Myocyte (in vitro differentiated cells): Measurements from ENCODE around the gene MEG3. TPM values are rescaled to one million over a fixed set of nuclear protein-coding genes. Genes with fewer than 3 reads are reported as not detected.
"Not testable (repeated sequence)": the region's sequence is repeated elsewhere in the genome, so short reads cannot be mapped to it uniquely, and the experiment has no call there.

Experiments used
- DNase-seq: peaks from one replicate; pipeline ENCODE4 v3.0.0-alpha.2; 2012; ENCODE audit warnings: low read depth
- total RNA-seq: library from RNA; depleted of rRNA; stranded (reverse); fragments of >200 nt; gene quantifications from 2 replicates; pipeline ENCODE4 v1.2.3, GENCODE V29; 2014

The MEG3 gene
- total RNA-seq, 1 donor from 2014 or later = 289 TPM

DNA sequence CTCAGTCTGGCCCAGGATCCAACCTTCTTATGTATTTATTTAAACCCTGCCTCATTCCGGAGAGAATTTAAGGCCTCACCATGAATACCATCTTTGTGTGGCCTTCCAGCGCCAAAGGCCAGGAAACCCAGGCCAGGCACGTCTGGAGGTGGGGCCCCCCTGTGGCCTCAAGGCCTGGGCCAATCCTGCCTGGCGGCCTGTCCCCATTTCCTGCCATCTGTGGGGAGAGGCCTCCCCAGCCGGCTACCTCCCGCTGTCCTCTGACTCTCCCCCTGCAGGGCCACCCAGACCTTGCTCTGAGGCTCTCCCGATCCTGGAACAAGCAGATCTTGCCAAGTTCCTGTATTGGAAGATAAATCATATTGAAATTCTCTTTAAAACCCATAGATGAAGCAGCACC lies 37.4 kb upstream of the MEG3 start:
- no peak for DNase-seq

DNA sequence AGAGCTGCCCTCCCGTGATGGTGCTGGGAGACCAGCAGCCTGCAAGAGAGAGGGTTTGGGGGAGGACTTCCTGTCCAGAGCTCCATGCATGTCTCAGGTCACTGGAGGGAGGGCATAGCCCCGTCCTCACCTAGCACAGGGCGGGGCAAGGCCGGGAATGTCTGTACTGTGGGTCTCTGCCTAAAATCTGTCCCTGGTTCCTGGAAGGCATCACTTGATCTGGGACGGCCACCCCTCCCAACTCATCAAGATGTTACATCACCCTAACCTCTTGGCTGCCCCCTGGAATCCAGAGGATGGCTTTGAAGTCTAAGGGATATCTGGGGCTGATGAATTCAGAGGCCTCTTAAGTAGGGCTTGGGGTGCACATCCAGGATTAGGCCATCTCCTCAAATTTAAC lies 37.0 kb upstream of the MEG3 start:
- no peak for DNase-seq

DNA sequence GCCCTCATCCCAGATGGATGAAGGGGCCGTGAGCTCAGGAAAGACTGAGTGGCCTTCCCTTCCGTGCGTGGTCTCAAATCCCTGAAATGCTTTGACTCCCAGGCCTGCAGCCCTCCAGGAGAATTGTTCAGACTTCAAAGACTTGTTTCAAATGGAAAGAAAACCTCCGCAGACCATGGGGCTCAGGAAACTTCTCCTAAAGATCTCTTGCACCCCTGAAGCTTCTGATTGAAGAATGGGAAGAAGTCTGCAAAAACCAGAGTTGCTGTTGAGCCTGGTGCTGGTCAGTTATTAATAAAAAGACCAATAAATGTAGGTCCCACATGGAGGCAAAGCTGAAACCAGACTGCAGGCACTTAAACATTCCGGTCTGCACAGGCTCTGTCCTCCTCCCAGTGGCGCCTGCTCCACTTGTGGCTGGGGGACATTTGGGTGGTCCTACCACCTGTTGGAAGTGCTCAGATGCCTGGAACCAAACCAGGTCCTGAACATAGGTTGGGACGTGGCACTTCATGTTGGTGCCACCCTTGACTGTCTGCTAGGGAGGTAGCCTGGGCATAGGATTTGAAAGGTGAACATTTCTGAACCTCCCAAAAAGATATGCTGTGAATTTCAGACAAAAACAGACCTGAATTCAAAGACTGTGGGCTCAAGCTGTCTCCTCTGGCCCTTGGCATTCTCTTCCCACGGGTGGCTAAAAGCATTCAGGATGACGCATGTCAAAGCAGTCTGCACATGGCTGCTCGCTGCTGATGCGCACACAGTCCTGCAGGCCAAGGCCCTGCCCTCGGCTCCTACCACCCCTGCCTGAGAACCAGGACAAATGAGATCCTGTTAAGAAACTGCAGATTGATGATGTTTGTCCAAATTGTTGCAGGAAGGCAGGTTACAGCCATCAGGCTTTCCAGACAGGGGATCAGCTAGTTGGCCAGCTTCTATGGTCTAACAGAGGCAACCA lies 36.2 kb upstream of the MEG3 start:
- DNase-seq = no peak

DNA sequence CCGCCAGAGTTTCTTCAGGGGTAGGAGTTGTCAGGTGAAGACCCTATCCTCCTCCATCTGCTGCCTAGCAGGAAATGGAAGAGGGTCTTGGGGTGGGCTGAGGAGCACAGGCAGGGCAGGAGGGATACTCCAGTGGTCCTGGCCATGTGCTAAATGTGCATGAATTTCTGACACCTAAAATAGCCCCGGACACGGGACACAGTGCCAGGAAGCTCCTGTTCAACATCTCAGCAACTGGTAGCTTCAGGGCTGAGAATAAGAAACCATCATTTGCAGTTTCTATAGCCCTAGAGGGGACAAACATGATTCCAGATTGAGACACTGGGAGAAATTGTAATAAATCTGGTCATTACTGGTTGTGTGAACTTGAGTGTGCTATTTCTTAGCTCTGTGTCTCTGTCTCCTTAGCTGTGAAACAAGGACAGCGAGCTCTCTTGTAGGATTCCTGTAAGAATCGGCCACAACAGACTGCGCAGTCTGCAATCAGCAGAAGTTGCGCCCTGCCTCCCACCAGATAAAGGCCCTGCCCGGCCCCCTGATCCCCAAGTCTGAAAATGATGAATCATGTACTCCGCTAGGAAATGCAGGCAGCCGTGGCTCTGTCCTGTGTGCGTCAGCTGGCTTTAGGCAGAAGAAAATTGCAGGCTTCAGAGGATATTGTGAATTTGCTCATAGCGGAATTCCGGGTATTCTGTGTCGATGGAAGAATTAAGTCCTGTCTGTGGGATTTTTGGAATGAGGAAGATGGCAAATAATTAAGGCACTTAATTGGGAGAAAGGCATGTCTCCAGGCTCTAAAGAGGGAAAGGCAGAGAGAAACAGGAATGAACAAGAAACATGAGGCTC lies 35.2 kb upstream of the MEG3 start:
- DNase-seq = no peak

DNA sequence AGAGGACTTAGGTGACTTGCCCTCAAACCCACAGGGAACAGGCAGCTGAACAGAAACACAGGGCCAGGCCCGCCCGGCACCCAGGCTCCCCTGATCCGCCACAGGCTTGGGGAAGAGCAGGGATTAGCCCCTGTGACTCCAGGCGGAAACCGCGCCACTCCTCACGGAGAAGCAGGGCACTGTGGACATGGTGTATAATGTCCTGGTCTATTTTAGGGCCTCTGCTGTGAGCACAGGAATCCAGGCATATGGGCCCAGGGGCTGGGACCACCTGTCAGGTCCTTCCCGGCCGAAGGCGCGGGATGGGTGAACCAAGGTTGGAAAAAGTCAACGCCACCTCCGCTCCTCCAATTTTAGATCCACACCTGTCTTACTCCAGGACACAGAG lies 34.6 kb upstream of the MEG3 start:
- no peak for DNase-seq

DNA sequence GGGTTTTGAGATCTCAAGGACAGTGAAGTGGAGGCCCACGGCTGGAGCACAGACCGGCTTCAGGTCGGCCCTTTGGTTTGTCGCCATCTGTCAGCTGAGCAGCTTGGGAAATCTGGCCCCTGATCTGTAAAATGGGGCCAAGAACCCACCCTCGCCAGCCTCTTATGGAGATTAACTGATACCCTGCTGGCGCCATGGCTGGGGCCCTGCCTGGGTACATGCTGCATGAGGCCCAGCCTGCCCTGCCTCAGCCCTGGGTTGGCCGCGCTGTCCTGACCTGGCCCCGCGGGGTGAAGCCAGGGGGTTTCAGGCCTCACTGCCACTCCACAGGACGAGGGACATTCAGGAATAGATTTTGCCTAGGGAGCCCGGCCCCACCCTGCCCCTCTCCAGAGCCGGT lies 33.9 kb upstream of the MEG3 start:
- DNase-seq = no peak

DNA sequence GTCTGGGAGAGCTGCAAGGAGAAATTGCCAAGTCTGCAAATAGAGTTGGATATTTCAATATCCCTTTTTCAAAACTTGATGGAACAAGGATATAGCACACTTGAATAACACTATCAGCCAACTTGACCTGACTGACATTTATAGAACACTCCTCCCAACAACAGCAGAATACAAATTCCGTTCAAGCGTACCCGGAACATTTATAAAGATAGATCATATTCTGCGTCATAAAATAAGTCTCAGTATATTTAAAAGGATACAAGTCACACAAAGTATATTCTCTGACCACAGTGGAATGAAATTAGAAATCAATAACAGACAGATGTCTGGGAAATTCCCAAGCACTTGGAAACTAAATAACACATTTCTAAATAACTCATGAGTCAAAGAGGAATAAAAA lies 29.0 kb upstream of the MEG3 start:
- DNase-seq = no peak

DNA sequence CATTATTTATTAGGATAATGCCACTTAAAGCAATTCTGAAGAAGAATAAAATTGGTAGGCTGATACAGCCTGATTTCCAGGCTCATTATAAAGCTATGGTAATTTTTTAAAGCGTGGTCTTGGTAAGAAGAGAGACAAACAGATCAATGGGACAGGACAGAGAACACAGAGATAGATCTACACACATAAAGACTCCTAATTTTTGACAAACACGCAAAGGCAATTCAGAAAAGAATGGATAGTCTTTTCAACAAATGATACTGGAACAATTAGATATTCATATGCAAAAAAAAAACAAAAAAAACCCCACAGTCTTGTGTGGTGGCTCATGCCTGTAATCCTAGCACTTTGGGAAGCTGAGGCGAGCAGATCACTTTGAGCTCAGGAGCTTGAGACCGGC lies 25.9 kb upstream of the MEG3 start:
- DNase-seq = no peak

DNA sequence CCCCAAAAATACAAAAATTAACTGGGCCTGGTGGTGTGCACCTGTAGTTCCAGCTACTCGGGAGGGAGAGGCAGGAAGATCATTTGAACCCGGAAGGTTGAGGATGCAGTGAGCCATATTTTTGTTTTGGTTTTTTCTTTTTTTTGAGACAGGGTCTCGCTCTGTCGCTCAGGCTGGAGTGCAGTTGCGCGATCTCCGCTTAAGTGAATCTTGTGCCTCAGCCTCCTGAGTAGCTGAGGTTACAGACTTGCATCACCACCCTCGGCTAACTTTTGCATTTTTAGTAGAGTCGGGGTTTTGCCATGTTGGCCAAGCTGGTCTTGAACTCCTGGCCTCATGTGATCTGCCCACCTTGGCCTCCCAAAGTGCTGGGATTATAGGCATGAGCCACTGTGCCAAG lies 24.5 kb upstream of the MEG3 start:
- DNase-seq = not testable (repeated sequence)

DNA sequence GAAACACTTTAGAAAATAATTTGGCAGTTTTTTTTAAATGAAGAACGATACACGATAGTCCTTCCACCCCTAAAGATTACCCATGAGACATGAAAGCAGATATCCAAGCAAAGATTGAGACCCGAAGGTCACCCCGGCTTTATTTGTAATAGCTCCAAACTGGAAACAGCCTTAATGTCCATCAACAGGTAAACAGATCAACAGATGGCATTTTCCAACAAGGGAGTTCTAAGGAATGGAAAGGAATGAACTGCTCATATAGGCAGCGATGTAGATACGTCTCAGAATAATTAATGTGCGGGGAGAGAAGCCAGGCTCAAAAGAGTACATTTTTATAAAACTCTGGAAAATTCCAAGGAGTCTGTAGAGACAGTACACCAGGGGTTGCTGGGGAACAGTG lies 23.7 kb upstream of the MEG3 start:
- DNase-seq = no peak

DNA sequence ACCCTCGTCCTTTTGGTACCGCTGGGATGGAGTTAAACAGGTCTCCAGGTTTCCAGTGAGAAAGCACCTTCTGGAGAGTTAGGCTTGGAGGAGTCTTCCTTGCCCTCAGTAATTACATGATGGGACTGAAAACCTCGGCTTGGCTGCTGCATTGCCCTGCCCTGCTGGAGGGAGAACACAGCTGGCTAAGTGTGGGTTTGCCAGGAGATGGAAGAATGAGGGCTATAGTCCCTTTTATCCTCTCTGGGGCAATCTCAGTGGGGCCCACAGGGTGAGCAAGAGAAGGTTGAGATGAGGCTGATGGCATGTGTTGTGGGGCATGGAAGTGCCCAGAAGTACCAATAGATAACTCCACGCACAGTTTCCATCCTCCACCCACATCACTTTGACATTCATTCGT lies 23.2 kb upstream of the MEG3 start:
- DNase-seq = no peak

DNA sequence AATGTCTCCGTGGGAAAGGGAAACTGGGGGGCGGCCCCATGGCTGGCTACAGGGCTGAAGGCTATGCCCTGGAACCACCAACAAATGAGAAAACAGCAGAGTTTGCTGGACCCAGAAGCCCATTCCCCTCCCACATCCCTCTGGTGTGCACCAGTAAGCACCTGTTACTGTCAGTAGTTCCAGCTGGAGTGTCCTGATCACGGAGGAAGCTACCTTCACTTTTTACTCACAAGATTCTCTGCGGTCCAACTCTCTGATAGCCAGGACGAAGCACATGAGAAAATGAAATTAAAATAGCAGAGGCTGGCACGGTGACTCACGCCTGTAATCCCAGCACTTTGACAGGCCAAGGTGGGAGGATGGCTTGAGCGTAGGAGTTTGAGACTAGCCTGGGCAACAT lies 22.7 kb upstream of the MEG3 start:
- DNase-seq = peak; percentile 21

DNA sequence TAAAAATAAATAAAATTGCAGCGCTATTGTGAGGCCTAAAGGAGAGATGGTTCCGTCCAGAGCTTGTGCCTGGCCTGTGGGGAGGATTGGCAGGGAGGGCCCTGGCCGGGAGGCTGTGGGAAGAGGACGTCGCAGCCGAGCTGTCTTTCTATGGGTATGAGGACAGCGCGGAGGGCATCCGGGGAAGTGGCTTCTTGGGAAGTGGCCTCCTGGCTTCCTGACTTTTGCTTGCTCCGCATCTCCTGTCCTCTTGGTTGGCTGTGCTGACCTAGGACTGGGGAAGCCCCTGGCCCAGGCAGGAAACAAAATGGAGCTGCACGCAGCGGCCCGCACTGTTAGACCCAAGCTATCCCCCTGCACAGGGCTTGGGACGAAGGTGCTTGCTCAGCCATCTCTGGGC lies 22.2 kb upstream of the MEG3 start:
- no peak for DNase-seq

DNA sequence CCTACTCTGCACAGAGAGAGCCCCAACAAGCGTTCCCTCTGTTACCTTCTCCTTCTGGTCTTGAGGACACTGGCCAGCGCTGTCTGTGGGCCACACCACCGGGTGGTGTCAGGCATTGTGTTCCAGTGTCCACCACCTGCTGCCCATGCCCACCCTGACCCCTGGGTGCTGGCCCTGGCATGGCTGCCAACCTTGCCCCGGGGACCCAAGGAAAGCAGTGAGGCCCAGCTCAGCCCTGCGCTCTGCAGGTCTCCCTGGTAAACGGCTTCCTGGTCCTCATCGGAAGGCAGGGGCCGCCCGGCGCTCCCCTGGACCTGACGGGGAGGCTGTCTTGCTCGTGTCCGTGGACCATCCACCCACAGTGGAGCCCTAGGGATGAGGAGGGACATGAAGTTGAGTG lies 21.8 kb upstream of the MEG3 start:
- DNase-seq = no peak

DNA sequence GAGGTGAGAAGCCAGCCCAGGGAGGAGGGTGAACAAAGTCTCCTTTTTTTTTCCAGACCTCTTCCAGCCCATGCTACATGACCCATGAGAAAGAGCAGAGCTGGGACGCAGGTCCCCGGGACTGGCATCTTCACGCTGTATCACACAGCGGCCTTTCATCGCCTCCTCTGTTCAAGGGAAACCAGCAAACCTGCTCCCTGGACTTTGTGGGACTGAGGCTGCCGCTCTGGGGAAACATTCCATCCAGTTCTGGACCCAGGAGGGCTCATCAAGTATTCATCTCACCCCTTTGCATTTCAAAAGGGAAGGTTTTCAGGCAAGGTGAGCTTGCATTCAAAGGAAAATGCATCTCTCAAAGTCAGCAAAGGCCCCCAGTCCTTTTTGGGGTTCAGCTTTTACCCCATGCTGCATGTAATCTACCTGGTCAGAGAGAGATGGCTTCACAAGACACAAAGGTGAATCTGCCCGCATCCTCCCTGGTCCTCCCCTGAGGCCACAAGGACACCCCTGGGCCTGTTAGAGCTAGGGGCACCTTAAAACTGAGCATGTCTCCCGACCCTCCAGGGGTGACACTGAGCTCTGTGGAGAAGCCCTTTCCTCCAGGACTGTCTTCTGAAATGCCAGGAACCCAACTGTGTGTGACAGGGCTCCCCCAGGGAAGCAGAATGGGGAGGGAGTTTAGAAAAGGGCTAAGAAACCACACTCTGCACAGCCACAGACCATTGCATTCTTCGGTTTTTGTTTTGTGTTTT lies 21.2 kb upstream of the MEG3 start:
- no peak for DNase-seq

DNA sequence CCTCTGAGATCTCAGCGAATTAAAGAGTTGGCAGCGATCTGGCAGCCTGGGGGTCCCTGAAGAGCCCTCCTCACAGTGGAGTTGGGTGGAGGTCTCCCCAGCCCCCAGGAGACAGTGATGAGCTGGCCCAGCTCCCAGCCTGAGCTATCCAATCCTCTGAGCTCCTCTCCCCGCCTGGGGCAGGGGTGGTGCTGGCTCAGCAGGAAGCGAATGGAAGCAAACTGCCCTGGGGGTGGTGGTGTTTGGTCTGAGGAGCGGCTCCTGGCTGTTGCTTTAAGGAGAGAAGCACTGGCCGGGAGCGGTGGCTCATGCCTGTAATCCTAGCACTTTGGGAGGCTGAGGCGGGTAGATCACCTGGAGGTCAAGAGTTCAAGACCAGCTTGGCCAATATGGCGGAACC lies 19.5 kb upstream of the MEG3 start:
- DNase-seq = no peak

DNA sequence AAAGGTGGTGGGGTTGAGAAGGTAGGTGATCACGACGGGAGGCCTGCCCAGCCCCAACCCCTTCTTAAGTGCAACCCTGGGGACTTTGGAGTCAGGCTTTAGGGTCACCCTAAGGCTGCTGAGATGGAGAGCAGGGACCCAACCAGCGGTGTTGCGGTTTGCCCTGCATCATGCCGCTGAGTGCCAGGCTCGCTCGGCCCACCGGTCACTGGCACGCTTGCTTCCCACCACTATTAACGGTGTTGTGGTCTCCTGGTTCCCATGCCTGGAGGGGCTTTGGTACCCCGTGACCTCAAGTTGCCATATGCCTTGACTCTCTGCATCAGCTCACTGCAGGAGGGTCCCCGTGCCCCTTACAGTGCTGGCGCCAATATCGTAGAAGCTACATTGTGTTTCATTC lies 18.4 kb upstream of the MEG3 start:
- no peak for DNase-seq

DNA sequence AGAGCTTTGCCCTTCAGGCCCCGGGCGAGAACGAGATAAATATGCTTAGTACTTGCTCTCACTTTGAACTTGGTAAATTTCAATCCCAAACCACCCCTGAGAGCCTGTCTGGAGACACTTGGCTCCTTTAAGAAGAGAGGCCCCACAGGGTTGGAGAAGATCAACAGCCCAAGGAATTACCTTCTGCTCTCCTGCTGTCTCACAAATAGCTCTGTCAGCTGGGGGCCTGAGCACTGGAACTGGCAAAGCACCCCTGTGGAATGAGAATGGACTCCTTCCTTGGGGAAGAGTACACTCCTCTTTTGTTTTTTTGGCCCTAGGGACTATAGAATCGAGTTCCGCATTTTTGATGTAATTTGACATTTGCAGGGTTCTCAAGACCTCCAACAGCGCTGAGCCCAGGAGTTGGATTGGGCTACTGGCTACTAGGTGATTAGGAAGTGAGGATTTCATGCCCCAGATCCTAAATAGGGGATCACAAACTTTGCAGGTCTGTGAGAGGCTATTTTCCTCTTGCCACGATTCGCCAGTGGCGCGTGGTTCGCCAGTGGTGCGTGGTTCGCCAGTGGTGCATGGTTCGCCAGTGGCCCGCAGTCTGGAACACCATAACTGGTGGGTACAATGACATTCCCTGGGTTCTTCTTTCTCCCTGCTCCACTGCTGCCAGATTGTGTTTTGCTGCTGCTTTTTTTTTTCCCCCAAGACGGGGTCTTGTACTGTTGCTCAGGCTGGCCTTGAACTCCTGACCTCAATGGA lies 17.8 kb upstream of the MEG3 start:
- no peak for DNase-seq

DNA sequence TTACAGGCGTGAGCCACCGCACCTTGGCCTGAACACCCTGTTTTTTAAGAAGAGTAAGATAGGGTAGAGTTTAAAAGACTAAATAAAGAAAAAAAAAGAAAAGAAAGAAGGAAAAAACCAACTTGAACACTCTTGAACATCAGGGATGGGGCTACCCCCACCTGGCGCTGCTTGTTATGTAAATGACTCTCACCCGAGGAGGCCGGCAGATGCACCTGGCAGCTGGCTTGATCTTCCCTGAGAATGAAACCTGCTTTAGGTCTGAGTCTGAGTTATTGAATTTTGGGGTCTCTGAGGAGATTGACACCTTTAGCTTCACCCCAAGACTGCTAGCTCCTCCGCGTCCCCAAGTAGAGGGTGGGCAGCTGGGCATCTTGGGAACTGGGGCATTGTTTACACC lies 15.5 kb upstream of the MEG3 start:
- no peak for DNase-seq

DNA sequence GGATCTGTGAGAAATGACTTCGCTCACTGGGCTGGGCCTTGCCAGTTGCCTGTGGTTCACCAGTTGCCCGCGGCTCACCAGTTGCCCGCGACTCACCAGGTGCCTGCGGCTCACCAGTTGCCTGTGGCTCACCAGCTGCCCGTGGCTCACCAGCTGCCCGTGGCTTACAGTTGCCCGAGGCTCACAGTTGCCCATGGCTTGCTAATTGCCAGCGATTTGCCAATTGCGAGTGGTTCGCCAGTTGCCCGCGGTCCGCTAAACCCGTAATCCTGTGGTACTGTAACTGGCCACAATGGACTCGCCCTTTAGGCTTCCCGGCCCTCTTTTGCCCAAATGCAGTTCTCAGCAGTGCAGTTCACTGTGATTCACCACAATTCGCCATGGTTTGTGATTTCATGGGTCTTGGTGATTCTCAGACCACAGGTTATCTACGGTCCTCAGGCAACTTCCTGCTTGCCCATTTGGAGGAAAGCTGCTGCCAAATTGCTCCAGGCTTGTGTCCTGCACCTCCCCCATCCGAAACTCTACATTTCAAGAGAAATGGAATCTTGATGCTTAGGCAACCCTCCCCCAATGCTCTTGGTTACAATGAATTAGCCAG lies 15.0 kb upstream of the MEG3 start:
- peak; percentile 94 for DNase-seq

DNA sequence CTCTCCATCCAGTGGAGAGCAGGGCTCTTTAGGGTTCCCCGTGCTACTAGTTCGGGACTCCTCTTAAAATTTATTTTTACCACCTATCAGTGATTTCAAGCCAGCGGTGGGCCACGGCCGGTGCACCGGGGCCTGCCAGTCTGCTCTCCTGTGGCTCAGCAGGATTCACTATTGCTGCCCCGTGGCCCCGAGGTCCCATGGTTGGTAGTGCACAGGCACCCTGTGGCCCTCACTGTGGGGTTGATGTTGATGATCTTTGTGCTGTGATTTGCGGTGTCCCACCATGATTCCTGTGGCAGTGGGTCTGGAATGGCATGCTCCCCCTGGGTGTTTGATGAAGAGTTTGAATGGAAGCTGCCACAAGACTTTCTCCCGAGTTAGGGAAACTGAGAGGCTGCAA lies 12.6 kb upstream of the MEG3 start:
- no peak for DNase-seq
